HG03571 (cell line): Measurements from ENCODE around the gene ATF4.

Experiments
- ATAC-seq: cut with Tn5 transposase; IDR thresholded peaks from one replicate; pipeline ENCODE4 v1.9.1; 2021; ENCODE audit not compliant: unreplicated experiment

Gene ATF4, protein sequence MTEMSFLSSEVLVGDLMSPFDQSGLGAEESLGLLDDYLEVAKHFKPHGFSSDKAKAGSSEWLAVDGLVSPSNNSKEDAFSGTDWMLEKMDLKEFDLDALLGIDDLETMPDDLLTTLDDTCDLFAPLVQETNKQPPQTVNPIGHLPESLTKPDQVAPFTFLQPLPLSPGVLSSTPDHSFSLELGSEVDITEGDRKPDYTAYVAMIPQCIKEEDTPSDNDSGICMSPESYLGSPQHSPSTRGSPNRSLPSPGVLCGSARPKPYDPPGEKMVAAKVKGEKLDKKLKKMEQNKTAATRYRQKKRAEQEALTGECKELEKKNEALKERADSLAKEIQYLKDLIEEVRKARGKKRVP

DNA sequence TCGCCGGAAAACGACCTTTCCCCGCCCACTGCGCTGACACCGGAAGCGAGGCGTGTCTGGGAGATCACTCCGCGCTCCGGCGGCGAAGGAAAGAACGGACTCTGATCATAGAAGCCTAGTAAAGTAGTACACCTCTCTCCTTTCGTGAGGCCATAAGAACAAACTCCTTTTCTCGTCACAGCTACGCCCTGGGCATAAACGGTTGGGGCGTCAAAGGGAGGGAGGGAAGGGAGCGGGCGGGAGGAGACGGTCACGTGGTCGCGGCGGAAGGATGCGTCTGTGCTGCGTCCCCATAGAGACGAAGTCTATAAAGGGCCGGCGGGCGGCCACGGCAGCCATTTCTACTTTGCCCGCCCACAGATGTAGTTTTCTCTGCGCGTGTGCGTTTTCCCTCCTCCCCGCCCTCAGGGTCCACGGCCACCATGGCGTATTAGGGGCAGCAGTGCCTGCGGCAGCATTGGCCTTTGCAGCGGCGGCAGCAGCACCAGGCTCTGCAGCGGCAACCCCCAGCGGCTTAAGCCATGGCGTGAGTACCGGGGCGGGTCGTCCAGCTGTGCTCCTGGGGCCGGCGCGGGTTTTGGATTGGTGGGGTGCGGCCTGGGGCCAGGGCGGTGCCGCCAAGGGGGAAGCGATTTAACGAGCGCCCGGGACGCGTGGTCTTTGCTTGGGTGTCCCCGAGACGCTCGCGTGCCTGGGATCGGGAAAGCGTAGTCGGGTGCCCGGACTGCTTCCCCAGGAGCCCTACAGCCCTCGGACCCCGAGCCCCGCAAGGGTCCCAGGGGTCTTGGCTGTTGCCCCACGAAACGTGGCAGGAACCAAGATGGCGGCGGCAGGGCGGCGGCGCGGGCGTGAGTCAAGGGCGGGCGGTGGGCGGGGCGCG is at the start of gene ATF4:
ATF4 (plus strand) TSS at position 337 of the 880 bp plus-strand sequence. CDS start 884 bp downstream, outside the sequence.
- peak; percentile 36 for ATAC-seq

DNA sequence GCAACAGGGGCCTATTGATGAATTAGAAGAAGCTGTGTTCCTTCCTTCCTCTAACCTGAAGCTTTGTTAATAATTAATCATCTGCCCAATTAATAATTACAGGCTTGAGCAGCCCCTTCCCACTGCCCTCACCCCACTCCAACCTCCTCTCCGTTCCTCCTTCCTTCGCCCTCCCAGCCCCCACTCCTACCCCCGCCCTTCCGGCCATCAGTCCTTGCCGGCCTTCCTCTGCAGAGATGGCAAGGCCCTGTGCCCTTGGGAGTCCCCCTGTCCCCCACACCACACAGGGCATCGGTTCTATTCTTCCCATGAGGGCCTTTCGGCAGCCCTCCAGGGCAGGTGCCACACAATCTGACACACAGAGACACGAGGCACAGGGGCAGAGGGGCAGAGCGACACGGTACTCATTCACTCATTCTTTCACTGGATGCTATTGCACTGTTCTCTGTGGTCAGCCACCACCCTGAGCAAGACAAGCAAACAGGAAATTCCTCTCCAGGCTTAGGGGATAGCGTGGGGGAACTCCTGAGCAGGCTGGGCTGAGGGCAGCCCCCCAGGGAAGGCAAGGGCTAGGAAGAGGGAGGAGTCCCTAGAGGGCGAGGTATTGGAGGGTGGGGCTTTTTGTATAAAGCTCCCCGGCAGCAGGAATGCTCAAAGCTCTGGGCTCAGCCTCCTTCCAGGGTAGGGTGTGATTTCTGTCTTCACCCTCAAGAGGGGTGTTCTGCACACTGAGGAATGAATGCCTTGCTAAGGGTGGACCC is 48.8 kb upstream of the ATF4 start:
- ATAC-seq: no peak

DNA sequence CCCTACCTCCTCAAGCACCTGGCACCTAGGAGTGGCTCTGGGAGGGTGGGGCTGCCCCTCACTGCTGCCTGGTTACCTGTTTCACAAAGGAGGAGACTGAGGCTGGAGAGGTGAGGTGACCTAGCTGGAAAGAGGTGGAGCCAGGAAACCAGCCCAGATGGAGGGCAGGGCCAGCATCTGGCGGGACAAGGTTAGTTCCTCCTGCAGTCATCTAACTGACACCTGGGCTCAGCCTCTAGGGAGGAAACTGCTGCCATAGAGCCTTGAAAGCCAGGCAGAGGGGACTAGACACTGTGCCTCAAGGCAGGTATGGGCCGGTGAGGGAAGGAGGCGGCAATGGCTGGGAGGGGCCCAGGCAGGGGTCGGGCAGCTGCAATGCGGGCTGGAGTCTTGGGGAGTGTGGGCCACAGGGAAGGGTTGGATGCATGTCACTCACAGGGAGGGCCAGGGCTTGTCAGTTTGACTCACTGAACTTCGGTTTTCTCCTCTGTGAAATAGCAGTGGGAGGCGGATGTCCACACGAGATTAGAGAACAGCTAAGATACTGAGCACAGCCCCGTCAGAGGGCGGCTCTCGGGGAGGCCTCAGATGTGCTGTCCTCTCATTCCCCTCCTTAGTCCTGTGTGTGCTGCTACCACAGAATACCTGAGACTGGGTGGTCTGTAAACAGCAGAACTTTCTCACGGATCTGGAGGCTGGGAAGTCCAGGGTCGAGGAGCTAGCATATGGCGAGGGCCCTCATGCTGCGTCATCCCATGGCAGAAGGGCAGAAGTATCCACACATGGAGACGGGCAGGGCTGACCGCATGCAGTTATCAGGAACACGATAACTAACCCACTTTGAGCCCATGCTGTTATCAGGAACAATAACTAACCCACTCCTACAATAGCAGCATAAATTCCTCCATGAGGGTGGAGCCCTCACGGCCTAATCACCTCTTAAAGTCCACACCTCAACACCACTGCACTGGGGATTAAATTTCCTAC is 47.5 kb upstream of the ATF4 start:
- ATAC-seq: no peak

DNA sequence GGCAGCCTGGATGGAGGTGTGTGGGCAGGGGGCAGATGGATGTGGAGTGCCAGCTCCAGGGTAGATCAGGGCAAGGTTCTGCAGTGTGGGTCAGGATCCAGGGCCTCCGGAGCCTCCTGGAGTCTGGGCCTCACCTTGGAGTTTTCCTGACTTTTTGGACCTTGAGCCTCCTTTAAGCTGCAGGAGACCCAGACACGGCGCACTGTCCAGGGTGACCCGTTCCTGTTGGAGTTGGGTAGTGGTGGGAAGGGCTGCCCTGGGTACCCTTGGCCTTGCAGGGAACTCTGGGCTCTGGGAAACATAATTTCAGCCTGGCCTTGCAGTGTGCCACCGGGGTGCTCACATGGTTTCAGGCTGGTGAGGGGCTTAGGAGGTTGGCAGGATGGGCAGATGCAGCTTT is 46.5 kb upstream of the ATF4 start:
- no peak for ATAC-seq

DNA sequence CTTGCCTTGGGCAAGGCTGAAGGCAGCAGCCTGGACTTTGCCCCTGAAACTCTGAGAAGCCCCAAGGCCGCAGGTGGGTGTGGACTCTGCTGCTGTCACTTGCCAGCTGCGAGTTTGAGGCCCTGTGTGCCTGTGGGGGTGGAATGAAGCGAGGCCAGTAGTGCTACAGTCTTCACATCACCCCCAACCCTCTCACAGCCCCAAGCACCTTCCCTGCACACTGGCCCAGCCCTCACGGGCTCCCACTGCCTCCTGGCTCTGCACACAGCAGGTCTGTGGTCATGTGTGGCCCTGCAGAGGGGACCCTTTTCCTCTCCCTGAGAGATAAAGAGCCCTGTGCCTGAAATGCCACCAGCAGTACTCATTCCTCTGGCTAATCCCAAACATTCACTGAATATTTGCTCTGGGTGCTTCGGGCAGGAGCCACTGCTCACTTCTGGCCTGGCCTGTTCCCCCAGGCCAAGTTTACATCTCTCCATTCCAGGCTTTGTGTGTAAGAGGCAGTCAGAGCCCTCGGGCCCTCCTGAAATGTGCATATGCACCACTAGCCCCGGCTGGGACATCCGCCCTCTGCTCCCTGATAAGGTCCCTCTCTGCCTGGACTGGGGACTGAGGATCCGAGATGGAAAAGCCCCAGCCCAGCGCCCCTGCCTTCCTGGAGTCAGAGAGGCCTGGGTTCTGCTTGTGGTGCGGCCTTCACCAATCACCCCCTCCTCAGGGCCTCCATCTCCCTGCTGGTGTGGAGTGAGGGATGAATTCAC is 45.8 kb upstream of the ATF4 start:
- no peak for ATAC-seq

DNA sequence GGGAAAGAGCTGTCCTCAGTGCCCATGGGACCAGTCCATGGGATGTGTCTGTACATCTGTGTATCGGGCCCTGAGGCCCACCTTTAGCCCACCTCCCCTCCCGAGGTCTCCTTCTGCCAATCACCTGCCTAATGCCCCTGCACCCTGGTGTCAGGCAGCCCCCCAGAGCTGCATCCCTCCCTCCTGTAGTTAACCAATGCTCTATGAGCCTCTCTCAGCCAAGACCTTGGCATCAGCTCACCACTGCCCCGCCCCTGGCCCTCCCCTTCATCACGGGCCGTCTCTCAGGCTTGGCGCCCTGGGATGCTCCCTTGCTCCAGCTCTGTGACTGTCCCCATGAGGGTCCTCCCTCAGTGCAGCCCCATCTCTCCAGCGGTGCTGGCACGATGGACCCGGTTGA is 45.0 kb upstream of the ATF4 start:
- ATAC-seq: no peak

DNA sequence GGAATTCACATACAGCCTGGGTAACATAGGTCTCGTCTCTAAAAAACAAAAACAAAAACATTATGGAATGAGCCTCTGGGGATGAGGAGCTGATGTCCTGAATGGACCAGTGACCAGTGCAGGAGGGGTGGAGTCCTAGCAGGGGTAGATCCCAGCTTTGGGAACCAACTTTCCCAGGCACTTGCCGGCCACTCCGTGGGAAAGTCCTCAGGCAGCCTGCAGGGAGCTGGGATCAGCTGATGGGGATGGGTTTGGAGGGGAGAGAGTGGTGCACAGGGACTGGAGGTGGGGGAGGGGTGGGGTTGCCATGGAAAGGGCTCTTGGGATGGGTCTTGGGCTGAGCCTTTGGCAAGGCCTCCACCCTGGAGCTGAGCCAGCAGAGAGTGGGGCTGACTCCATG is 44.5 kb upstream of the ATF4 start:
- ATAC-seq: no peak

DNA sequence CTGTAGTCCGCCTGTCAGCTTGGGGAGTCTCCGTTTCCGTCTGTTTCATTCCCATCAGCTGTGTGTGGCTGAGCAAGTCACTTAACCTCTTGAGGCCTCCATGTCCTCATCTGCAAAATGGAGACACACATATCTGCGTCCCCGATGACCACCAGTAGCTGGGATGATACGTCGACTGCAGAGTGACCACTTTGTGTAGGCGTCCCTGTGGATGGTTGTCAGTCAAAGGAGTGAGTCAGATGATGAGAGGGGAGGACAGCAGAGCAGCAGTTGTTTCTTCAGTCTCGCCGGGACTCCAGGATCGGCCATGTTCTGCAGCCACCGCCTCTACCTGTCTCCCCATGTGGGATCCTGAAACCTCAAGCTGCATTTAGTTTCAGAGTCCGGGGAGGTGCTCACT is 43.7 kb upstream of the ATF4 start:
- no peak for ATAC-seq

DNA sequence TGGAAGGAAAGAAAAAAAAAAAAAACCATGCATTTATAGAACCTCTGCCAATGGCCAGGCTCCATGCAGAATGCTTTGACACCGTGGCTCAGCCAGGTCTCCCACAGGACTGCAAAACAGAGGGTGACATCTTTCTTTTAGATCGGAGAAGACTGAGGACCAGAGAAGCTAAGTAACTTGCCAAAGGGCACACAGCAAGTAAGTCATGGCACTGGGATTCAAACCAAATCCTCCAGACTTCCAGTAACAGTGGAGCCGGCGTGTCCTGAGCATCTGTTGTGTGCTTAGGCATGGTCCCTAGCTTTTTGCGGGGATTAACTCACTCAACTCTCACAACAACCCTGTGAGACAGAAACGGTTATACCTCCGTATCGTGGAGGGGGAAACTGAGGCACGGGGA is 42.8 kb upstream of the ATF4 start:
- ATAC-seq: no peak

DNA sequence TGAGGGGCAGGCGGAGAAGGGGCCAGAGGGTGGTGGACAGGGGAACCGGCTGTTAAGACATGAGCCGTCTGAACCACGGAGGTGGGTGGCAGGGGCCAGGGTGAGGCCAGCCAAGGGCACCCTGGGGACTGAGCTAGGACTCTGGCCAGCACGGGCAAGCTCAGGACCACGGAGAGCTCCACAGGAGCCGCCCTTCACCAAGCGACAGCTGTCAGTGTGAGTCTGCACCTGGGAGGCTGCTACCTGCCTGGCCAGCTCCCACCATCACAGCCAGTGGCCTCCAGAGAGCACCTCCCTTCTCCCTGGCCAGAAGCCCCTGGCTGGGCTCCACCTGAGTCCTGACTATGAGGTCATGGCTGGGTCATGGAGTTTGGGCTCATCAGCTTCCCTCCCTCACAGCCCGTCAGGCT is 41.9 kb upstream of the ATF4 start:
- no peak for ATAC-seq

DNA sequence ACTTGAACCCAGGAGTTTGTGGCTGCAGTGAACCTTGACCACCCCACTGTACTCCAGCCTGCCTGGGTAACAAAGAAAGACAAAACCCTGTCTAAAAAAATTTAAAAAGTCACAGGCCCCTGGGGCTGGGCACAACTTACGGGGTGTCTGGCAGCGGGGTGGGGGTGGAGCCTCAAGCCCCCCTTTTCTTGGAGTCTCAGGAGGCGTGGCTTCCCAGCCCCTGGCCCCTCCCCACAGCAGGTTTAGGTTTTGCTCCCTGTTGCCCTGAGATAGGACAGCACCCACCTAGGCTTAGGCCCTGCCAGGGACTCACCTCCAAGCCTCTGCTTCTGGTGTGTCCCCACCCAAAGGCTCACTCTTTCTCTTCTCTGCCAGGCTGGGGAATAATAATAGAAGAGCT is 41.1 kb upstream of the ATF4 start:
- ATAC-seq: no peak

DNA sequence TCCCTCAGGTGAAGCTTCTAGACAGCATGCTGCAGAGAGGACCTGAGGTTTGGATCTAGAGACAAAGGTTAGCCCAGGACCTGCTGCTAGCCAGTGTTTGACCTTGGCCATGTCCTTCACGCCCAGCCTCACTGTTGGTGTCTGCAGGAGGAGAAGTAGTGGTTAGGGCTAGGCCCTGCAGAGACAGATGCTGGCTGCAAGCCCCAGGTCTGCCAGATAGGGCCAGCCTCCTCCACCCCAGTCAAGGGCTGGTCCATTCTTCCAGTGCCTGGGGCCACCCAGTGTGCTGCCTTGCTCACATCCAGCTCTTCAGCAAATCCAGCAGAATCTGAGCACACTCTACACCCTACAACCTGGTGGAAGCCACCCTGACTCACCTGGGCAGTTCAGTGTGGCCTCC is 39.8 kb upstream of the ATF4 start:
- no peak for ATAC-seq

DNA sequence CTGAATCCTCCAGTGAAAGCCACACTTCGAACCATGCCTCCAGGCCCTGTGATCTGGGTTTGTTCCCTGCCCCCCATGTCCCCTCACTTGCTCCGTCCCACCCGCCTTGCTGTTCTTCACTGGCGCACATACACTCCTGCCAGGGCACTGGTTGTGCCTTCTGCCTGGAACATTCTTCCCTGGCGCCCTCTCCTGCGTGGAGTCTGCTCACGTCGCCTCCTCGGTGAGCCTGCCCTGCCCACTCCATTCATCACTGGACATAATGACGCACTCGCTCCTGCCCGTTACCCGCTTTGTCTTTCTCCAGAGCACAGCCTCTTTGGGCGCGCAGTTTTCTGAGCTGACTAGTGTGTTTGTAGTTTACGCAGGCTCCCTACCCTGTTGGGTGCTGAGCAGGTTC is 39.3 kb upstream of the ATF4 start:
- no peak for ATAC-seq

DNA sequence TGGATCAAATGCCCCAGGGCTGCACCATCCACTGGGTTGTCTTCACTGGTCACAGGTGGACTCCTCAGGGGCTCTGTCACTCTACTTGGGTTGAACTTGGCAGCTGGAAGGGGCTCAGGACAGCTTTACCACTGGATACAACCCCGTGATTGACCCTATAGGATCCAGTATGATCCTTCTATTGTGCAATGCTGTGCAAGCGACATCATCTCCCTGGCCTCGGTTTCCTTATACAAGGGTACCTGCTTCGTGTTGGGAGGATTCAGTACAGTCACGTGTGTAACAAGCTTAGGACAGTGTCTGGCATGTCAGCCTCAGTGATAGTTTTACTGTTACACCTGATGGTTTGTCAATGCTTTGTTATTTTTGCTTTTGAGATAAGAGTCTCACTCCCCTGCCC is 38.8 kb upstream of the ATF4 start:
- ATAC-seq: no peak

DNA sequence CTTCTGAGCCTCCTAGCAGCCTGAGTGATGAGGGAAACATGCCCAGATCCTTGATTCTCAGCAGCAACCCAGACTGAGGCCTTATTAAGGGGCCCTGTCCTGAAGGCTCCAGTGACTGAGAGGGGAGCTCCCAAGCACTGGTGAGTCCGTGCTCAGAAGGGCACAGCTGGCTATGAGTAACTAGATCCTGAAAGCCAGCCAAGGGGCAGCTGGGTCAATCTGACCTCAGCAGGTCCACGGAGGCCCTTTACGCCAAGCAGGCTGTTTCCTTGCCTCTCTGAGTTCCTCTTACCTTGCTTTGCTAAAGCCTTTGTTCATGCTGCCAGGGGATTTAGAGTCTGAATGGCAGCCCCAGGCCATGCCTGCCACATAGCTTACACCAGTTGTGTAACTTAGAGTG is 37.6 kb upstream of the ATF4 start:
- ATAC-seq: no peak

DNA sequence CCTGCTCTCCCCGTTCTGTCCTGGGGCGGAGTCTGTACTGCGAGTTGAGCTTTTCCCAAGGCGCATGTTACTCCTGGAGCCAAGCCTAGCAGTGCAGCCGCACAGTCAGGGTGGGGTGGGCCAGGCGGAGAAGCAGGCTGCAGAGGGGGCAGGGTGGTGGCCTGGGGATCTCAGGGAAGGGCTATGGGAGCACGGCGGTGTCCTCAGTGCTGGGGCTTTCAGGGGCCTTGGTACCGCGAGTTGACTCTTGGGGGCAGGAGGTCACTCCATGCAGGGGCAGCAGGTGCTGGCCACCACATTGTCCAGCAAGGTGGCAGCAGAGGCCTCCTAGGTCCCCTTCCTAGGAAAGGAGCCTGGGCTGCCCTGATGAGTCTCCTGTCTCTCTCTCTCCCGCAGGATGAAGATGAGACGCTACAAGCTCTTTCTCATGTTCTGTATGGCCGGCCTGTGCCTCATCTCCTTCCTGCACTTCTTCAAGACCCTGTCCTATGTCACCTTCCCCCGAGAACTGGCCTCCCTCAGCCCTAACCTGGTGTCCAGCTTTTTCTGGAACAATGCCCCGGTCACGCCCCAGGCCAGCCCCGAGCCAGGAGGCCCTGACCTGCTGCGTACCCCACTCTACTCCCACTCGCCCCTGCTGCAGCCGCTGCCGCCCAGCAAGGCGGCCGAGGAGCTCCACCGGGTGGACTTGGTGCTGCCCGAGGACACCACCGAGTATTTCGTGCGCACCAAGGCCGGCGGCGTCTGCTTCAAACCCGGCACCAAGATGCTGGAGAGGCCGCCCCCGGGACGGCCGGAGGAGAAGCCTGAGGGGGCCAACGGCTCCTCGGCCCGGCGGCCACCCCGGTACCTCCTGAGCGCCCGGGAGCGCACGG is 33.2 kb upstream of the ATF4 start:
- no peak for ATAC-seq

DNA sequence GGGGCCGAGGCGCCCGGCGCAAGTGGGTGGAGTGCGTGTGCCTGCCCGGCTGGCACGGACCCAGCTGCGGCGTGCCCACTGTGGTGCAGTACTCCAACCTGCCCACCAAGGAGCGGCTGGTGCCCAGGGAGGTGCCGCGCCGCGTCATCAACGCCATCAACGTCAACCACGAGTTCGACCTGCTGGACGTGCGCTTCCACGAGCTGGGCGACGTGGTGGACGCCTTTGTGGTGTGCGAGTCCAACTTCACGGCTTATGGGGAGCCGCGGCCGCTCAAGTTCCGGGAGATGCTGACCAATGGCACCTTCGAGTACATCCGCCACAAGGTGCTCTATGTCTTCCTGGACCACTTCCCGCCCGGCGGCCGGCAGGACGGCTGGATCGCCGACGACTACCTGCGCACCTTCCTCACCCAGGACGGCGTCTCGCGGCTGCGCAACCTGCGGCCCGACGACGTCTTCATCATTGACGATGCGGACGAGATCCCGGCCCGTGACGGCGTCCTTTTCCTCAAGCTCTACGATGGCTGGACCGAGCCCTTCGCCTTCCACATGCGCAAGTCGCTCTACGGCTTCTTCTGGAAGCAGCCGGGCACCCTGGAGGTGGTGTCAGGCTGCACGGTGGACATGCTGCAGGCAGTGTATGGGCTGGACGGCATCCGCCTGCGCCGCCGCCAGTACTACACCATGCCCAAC is 32.4 kb upstream of the ATF4 start:
- ATAC-seq: no peak

DNA sequence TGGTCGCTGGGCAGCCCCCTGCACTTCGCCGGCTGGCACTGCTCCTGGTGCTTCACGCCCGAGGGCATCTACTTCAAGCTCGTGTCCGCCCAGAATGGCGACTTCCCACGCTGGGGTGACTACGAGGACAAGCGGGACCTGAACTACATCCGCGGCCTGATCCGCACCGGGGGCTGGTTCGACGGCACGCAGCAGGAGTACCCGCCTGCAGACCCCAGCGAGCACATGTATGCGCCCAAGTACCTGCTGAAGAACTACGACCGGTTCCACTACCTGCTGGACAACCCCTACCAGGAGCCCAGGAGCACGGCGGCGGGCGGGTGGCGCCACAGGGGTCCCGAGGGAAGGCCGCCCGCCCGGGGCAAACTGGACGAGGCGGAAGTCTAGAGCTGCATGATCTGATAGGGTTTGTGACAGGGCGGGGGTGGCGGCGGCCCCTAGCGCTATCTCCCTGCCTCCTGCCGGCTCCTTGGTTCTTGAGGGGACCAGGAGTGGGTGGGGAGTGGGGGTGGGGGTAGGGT is 31.7 kb upstream of the ATF4 start:
- ATAC-seq: no peak
